ENCODE measurements around the gene TRAPPC2L. TPM values are rescaled to one million over a fixed set of nuclear protein-coding genes. Genes with fewer than 3 reads are reported as not detected.

The TRAPPC2L gene
- total RNA-seq, 1 donor from 2014 or later = 50.1 TPM

GRCh38 chr16:88867581-88868246 is 10.8 kb downstream of the TRAPPC2L start:
- DNase-seq (ENCODE audit: low read depth) = no peak
- Histone ChIP-seq H3K36me3 (ENCODE audit: control insufficient read depth, insufficient read depth, low read length) (no peaks in the 10 kb centered on the region), H3K27me3 (ENCODE audit: control insufficient read depth, insufficient read depth, low read length) (peaks cover 59% of the 10 kb centered on the region), H3K4me3 (ENCODE audit: low read depth, low read length) (no peak overlapping the region)
- no peak for TF ChIP-seq CTCF (IDR thresholded peaks at IDR 0.05; ENCODE audit: insufficient read depth, low read length, poor library complexity, severe bottlenecking)

DNA sequence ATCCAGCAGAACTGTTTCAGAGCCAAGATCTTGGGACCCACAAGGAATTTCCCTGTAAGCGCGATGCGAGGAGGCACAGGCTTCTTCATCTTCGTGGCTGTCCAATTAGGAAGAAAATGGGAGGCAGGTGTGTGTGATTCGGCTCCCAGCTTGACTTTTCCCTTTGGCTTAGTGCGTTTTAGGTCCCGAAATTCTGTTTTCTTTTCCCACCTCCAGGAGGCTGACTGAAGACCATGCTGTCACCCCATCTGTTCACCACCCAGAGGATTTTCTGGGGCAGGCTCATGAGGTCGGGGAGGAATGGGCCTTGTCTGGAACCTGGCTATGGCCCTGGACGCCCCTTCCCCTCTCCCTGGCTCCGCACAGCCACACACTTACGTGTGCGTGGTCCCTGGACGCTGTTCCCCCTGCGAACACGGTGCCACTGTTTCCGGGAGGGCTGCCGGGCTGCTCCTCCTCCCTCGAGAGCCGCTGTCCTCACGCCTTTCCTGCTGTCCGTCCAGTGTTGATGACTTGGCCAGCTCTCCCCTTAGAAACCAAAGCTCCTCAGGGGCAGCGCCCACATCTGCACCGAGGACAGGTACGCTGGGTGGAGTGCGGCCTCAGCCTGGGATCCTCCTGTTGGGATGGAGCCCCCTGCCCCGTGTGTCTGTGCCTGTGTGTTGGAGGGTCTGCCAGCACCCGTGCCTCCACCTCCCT is 12.2 kb downstream of the TRAPPC2L start:
- Histone ChIP-seq H3K27me3 (ENCODE audit: control insufficient read depth, insufficient read depth, low read length) (peaks cover 59% of the 10 kb centered on the region), H3K36me3 (ENCODE audit: control insufficient read depth, insufficient read depth, low read length) (no peaks in the 10 kb centered on the region), H3K4me3 (ENCODE audit: low read depth, low read length) (no peak overlapping the region)
- no peak for TF ChIP-seq CTCF (IDR thresholded peaks at IDR 0.05; ENCODE audit: insufficient read depth, low read length, poor library complexity, severe bottlenecking)
- DNase-seq (ENCODE audit: low read depth) = no peak

GRCh38 chr16:88869673-88869980 is 12.7 kb downstream of the TRAPPC2L start:
- Histone ChIP-seq H3K27me3 (ENCODE audit: control insufficient read depth, insufficient read depth, low read length) (peaks cover 59% of the 10 kb centered on the region), H3K4me3 (ENCODE audit: low read depth, low read length) (no peak overlapping the region), H3K36me3 (ENCODE audit: control insufficient read depth, insufficient read depth, low read length) (no peaks in the 10 kb centered on the region)
- no peak for TF ChIP-seq CTCF (IDR thresholded peaks at IDR 0.05; ENCODE audit: insufficient read depth, low read length, poor library complexity, severe bottlenecking)
- no peak for DNase-seq (ENCODE audit: low read depth)

GRCh38 chr16:88870608-88871348 is 13.9 kb downstream of the TRAPPC2L start:
- H3K27me3 ChIP-seq (ENCODE audit: control insufficient read depth, insufficient read depth, low read length) = peaks cover 54% of the 10 kb centered on the region
- H3K4me3 ChIP-seq (ENCODE audit: low read depth, low read length) = no peak overlapping the region
- DNase-seq (ENCODE audit: low read depth) = no peak
- TF ChIP-seq CTCF (IDR thresholded peaks at IDR 0.05; ENCODE audit: insufficient read depth, low read length, poor library complexity, severe bottlenecking) = no peak
- no peaks in the 10 kb centered on the region for H3K36me3 ChIP-seq (ENCODE audit: control insufficient read depth, insufficient read depth, low read length)

DNA sequence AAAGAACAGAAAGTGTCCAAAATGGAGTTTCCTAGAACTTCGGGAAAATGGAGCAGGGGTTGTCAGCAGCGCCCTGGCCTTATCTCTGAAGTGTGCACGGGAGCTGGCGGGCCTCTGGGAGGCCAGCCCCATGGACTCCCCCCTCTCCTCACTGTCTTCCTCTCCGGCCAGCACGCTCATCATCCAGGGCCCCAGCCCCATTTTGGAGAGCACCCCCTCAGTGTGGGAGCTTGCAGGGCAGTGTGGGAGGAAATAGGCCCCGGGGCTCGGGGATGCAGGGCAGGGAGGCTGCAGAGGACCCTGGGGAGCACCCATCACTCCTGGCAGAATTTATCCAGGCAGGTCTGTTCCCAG is 14.4 kb downstream of the TRAPPC2L start:
- H3K4me3 ChIP-seq (ENCODE audit: low read depth, low read length) = no peak overlapping the region
- peaks cover 49% of the 10 kb centered on the region for H3K27me3 ChIP-seq (ENCODE audit: control insufficient read depth, insufficient read depth, low read length)
- no peak for DNase-seq (ENCODE audit: low read depth)
- H3K36me3 ChIP-seq (ENCODE audit: control insufficient read depth, insufficient read depth, low read length) = no peaks in the 10 kb centered on the region
- TF ChIP-seq CTCF (IDR thresholded peaks at IDR 0.05; ENCODE audit: insufficient read depth, low read length, poor library complexity, severe bottlenecking) = no peak

Data from kidney epithelial cell (primary cell).